MCF 10A (cell line): ENCODE measurements around the gene GRAMD1B. TPM values are rescaled to one million over a fixed set of nuclear protein-coding genes. Genes with fewer than 3 reads are reported as not detected.

ENCODE experiments used
- BruUV-seq: library from RNA; stranded (reverse); fragments of 400-500 nt; replicated peaks from 2 replicates; lab custom pipeline; 2021; lab: Mats Ljungman, UMichigan
- CTCF ChIA-PET: fragments of 300-600 bp; sonication (Branson Sonifier 250); formaldehyde crosslinking; extraction: SDS; loops from one replicate; lab custom pipeline; 2021; ENCODE audit warnings: antibody characterized with exemption, inconsistent platforms; lab: Yijun Ruan, JAX
- POLR2A ChIA-PET: fragments of 300-600, 350-650 bp; sonication (Branson Sonifier 250); formaldehyde crosslinking; extraction: SDS; loops from one replicate; lab custom pipeline; 2020; ENCODE audit warnings: antibody characterized with exemption, inconsistent platforms; lab: Yijun Ruan, JAX
- DNase-seq: peaks from one replicate; pipeline ENCODE4 v3.0.0-alpha.2; 2018; ENCODE audit not compliant: unreplicated experiment
- H3K27ac Mint-ChIP-seq: one replicate; pipeline ENCODE4 v1.8.0; 2022; ENCODE audit warnings: mild to moderate bottlenecking, low read depth, mixed read lengths; ENCODE audit not compliant: unreplicated experiment
- H3K27me3 Mint-ChIP-seq: one replicate; pipeline ENCODE4 v1.8.0; 2022; ENCODE audit warnings: mixed read lengths; ENCODE audit not compliant: insufficient read depth, unreplicated experiment
- H3K36me3 Mint-ChIP-seq: one replicate; pipeline ENCODE4 v1.8.0; 2022; ENCODE audit warnings: mild to moderate bottlenecking, moderate library complexity, mixed read lengths; ENCODE audit not compliant: insufficient read depth, unreplicated experiment
- H3K4me1 Mint-ChIP-seq: one replicate; pipeline ENCODE4 v1.8.0; 2022; ENCODE audit warnings: mixed read lengths; ENCODE audit not compliant: insufficient read depth, unreplicated experiment
- H3K4me3 Mint-ChIP-seq: one replicate; pipeline ENCODE4 v1.8.0; 2022; ENCODE audit warnings: mild to moderate bottlenecking, moderate library complexity, mixed read lengths; ENCODE audit not compliant: unreplicated experiment
- H3K9me3 Mint-ChIP-seq: one replicate; pipeline ENCODE4 v1.8.0; 2022; ENCODE audit warnings: mixed read lengths; ENCODE audit not compliant: unreplicated experiment
- CTCF ChIP-seq: fragments of 200-600 bp; IDR thresholded peaks from one replicate; pipeline ENCODE4 v1.8.0; 2022; ENCODE audit warnings: antibody characterized with exemption, mild to moderate bottlenecking; ENCODE audit not compliant: unreplicated experiment
- intact Hi-C: fragments of 100-400 bp; cut with micrococcal nuclease; formaldehyde crosslinking; loops from 2 replicates; pipeline ENCODE4 v1.14.1; 2022
- total RNA-seq: library from RNA; stranded (reverse); gene quantifications from 2 replicates; pipeline ENCODE4 v1.2.3, GENCODE V29; 2022

Gene GRAMD1B
- total RNA-seq, 1 experiment from 2014 or later, result 0.26 TPM

- BruUV-seq, result no TSS peak
- TF ChIP-seq CTCF, result no peak
- Mint-ChIP-seq H3K4me3 (no peak overlapping the region), H3K4me1 (no peaks in the 10 kb centered on the region), H3K36me3 (no peaks in the 10 kb centered on the region), H3K27me3 (peaks cover 50% of the 10 kb centered on the region), H3K27ac (no peak overlapping the region), H3K9me3 (no peaks in the 10 kb centered on the region)
- no peak for DNase-seq
- intact Hi-C loops, result loop anchor here (1.0 kb wide), 4 partner anchors 68 to 303 kb away; no protein-coding TSS in a partner anchor
- CTCF ChIA-PET, result interaction anchor here (0.6 to 7.9 kb wide), 43 partner anchors 9 to 1460 kb away, joined by 3 to 376 read pairs (median 4); partner anchors contain the start of genes GRAMD1B and SCN3B
- POLR2A ChIA-PET, result interaction anchor here (0.7 to 1.9 kb wide), 5 partner anchors 47 to 73 kb away, joined by 3 to 10 read pairs (median 6); no protein-coding TSS in a partner anchor
These were observed 23.5 kb upstream of the GRAMD1B start for GRCh38 chr11:123406441-123407129.

DNA sequence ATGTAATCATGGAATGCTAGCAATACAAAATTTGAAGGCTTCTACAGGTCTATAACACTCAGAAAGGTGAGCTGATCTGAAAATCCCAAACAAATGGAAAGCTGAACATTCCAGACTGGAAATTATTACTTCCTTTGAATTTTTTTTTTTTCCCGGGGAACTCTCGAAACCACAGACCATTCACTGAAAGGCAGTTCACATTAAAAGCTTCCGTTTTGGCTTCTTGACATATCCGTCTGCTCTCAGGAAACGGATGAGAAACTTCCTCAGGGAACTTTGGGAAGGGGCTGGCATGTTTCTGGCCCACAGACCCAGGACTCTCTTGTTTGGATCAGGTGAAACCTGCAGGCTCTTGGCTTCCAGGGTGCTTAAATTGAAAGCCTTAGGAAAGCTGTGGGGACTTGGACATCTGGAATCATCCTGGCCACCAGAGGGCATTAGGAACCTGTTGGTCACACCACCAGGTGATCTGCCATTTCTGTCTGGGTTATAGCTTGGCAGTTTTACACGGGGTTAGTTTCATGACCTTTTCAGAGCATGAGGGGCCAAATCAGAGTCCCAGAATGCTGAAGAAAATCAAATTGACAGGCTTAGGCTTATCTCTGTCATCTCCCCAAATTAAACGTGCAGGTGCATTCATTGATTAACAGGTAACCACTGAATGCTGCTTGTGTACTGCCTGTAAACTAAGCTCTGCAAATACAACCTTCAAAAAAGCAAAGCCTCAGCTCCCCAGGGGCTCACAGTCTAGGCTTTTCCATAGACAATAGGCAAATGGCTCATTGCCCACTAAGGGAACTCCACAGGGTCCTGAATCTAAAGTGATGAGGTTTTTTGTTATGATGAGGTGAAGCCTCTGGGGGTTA lies 22.7 kb upstream of the GRAMD1B start:
- Mint-ChIP-seq H3K27ac (no peak overlapping the region), H3K4me1 (no peaks in the 10 kb centered on the region), H3K36me3 (no peaks in the 10 kb centered on the region), H3K27me3 (peaks cover 50% of the 10 kb centered on the region), H3K4me3 (no peak overlapping the region), H3K9me3 (no peaks in the 10 kb centered on the region)
- POLR2A ChIA-PET, result interaction anchor here (0.7 to 1.9 kb wide), 8 partner anchors 14 to 318 kb away, joined by 3 to 10 read pairs (median 4); no protein-coding TSS in a partner anchor
- peak; percentile 76 for TF ChIP-seq CTCF
- no TSS peak for BruUV-seq
- intact Hi-C loops, result loop anchor here (1.0 kb wide), 4 partner anchors 67 to 304 kb away; no protein-coding TSS in a partner anchor
- CTCF ChIA-PET, result interaction anchor here (0.5 to 7.9 kb wide), 67 partner anchors 8 to 1459 kb away, joined by 3 to 376 read pairs (median 4); partner anchors contain the start of genes GRAMD1B and SCN3B
- DNase-seq, result peak; percentile 81

GRCh38 chr11:123407996-123408597 lies 22.0 kb upstream of the GRAMD1B start:
- Mint-ChIP-seq H3K27me3 (peaks cover 50% of the 10 kb centered on the region), H3K27ac (no peak overlapping the region), H3K36me3 (no peaks in the 10 kb centered on the region), H3K4me1 (no peaks in the 10 kb centered on the region), H3K4me3 (no peak overlapping the region), H3K9me3 (no peaks in the 10 kb centered on the region)
- no peak for DNase-seq
- no TSS peak for BruUV-seq
- ChIA-PET CTCF (interaction anchor here (0.5 to 7.9 kb wide), 61 partner anchors 9 to 944 kb away, joined by 3 to 376 read pairs (median 4); partner anchors contain the start of gene GRAMD1B), POLR2A (interaction anchor here (0.7 to 1.9 kb wide), 7 partner anchors 13 to 317 kb away, joined by 3 to 10 read pairs (median 5); no protein-coding TSS in a partner anchor)
- intact Hi-C loops, result loop anchor here (1.0 kb wide), 4 partner anchors 66 to 305 kb away; no protein-coding TSS in a partner anchor
- TF ChIP-seq CTCF, result no peak
